SK-N-MC (cell line): Measurements from ENCODE around the gene PLEKHG2.

Source experiments
- EZH2 ChIP-seq: fragments of 200-600 bp; sonication (generic); IDR thresholded peaks from one replicate; pipeline ENCODE4 v1.6.1; 2017; ENCODE audit warnings: antibody characterized with exemption
- FOXP2 ChIP-seq: optimal IDR thresholded peaks from 2 replicates; pipeline ENCODE3; 2011; ENCODE audit warnings: mild to moderate bottlenecking, moderate library complexity; ENCODE audit not compliant: insufficient read depth; ENCODE audit errors: extremely low read length, control extremely low read depth
- POLR2AphosphoS5 ChIP-seq: IDR thresholded peaks from 2 replicates; pipeline ENCODE4 v1.6.1; 2012; ENCODE audit warnings: mild to moderate bottlenecking, low read depth, low read length, borderline replicate concordance

GRCh38 chr19:39448271-39448670, 35.8 kb downstream of the PLEKHG2 start:
- TF ChIP-seq POLR2AphosphoS5 = no peak
- TF ChIP-seq EZH2 = no peak
- no peak for TF ChIP-seq FOXP2
